HepG2 (cell line): Measurements from ENCODE around the gene HSF4. TPM values are rescaled to one million over a fixed set of nuclear protein-coding genes. Genes with fewer than 3 reads are reported as not detected.
A peak's percentile ranks its signal among the peaks of the same experiment; 100 is the strongest.

Experiments
- ATAC-seq: fragments of 200-7000 bp; cut with Tn5 transposase; 3 replicates; pipeline ENCODE4 v1.9.1; 2020; ENCODE audit warnings: mild to moderate bottlenecking, moderate library complexity
- BruUV-seq: library from RNA; stranded (reverse); fragments of 400-500 nt; replicated peaks from 2 replicates; lab custom pipeline; 2021; lab: Mats Ljungman, UMichigan
- CTCF ChIA-PET: fragments of 300-600 bp; formaldehyde crosslinking; extraction: SDS; loops from one replicate; lab custom pipeline; 2021; ENCODE audit warnings: low total read pairs, inconsistent platforms, low intra/inter-chr PET ratio; lab: Yijun Ruan, JAX
- POLR2A ChIA-PET: fragments of 350-600 bp; sonication (Branson Sonifier 250); formaldehyde crosslinking; loops from one replicate; lab custom pipeline; 2020; ENCODE audit warnings: antibody characterized with exemption, inconsistent platforms; lab: Yijun Ruan, JAX
- DNase-seq: peaks from one replicate; pipeline ENCODE4 v3.0.0-alpha.2; 2015; ENCODE audit warnings: low spot score
- FAIRE-seq: peaks from 3 replicates; lab custom pipeline; 2011; peaks lifted over from hg19 to GRCh38; lab: Jason Lieb, UNC
- H2AFZ ChIP-seq: one replicate; pipeline ENCODE4 v1.6.1; 2011; ENCODE audit warnings: low read length, inconsistent platforms
- H3K27ac ChIP-seq: fragments of 300-600 bp; 3 replicates; pipeline ENCODE4 v1.8.0; 2011; ENCODE audit warnings: mixed run types, mild to moderate bottlenecking, mixed read lengths, low read length, inconsistent platforms; ENCODE audit not compliant: insufficient read depth; ENCODE audit errors: extremely low read length
- H3K27me3 ChIP-seq, 2 experiments: fragments of 200-600 bp in 1 of 2; 2 replicates in 1 of 2; 3 replicates in 1 of 2; pipeline versions ENCODE4 v1.6.0 to v1.8.0; 2011; ENCODE audit warnings: low read length in 2 of 2, mild to moderate bottlenecking in 2 of 2, moderate library complexity in 2 of 2, inconsistent platforms in 1 of 2; ENCODE audit not compliant: insufficient read depth in 2 of 2, control insufficient read depth in 1 of 2
- H3K36me3 ChIP-seq, 2 experiments: fragments of 200-600 bp in 1 of 2; replicated peaks in 1 of 2; 2 replicates in 1 of 2; 3 replicates in 1 of 2; pipeline versions ENCODE4 v1.5.1 to v1.8.0; 2011; ENCODE audit warnings: low read length in 2 of 2, inconsistent platforms in 1 of 2; ENCODE audit not compliant: insufficient read depth in 2 of 2, control insufficient read depth in 1 of 2
- H3K4me1 ChIP-seq: 2 replicates; pipeline ENCODE4 v1.5.1; 2012; ENCODE audit warnings: low read length, inconsistent platforms; ENCODE audit not compliant: insufficient read depth
- H3K4me2 ChIP-seq: 2 replicates; pipeline ENCODE4 v1.6.0; 2011; ENCODE audit warnings: low read depth, low read length, inconsistent platforms
- H3K4me3 ChIP-seq, 3 experiments: fragments of 200-600 bp in 1 of 3; sonication (generic), shearing (Covaris generic) in 1 of 3; replicated peaks in 1 of 3; 2 replicates each; pipeline ENCODE4 v1.5.1; 2011 to 2016; ENCODE audit warnings: low read length in 3 of 3, inconsistent platforms in 2 of 3, low read depth in 2 of 3, mild to moderate bottlenecking in 2 of 3, control low read depth in 1 of 3, mixed read lengths in 1 of 3; ENCODE audit not compliant: insufficient read depth in 1 of 3
- H3K79me2 ChIP-seq: one replicate; pipeline ENCODE4 v1.6.1; 2011; ENCODE audit warnings: low read length, inconsistent platforms; ENCODE audit not compliant: insufficient read depth
- H3K9ac ChIP-seq: 2 replicates; pipeline ENCODE4 v1.6.0; 2011; ENCODE audit warnings: mild to moderate bottlenecking, low read depth, low read length, inconsistent platforms; ENCODE audit not compliant: insufficient read depth
- H3K9me3 ChIP-seq: 2 replicates; pipeline ENCODE4 v1.5.1; 2012; ENCODE audit warnings: mild to moderate bottlenecking, low read length
- H4K20me1 ChIP-seq: 2 replicates; pipeline ENCODE4 v1.6.0; 2011; ENCODE audit warnings: inconsistent platforms, mild to moderate bottlenecking, low read length, moderate library complexity; ENCODE audit not compliant: insufficient read depth
- HOXA9 ChIP-seq: sonication (generic); formaldehyde crosslinking; IDR thresholded peaks from 2 replicates; pipeline ENCODE4 v1.8.1; 2022; ENCODE audit warnings: missing genetic modification reagents, mild to moderate bottlenecking, moderate library complexity, borderline replicate concordance
- HOXD1 ChIP-seq: sonication (generic); formaldehyde crosslinking; IDR thresholded peaks from 2 replicates; pipeline ENCODE4 v1.5.0; 2020; ENCODE audit warnings: missing genetic modification reagents
- PTBP1 ChIP-seq: fragments of 200-400 bp; formaldehyde crosslinking; IDR thresholded peaks from 2 replicates; pipeline ENCODE4 v1.6.1; 2018; ENCODE audit warnings: low read length, low read depth; ENCODE audit not compliant: poor library complexity, severe bottlenecking
- REPIN1 ChIP-seq: sonication (generic); formaldehyde crosslinking; IDR thresholded peaks from 2 replicates; pipeline ENCODE4 v1.8.0; 2022; ENCODE audit warnings: missing genetic modification reagents, low read depth, mild to moderate bottlenecking, borderline replicate concordance
- TBP ChIP-seq: sonication (generic); formaldehyde crosslinking; IDR thresholded peaks from 2 replicates; pipeline ENCODE4 v1.5.0; 2020; ENCODE audit warnings: missing genetic modification reagents
- TEF ChIP-seq: sonication (generic); formaldehyde crosslinking; IDR thresholded peaks from 2 replicates; pipeline ENCODE4 v1.5.0; 2020; ENCODE audit warnings: missing genetic modification reagents
- U2AF1 ChIP-seq: fragments of 200-400 bp; formaldehyde crosslinking; optimal IDR thresholded peaks from 2 replicates; pipeline ENCODE3; 2017; ENCODE audit warnings: mild to moderate bottlenecking, low read depth, low read length
- ZFP41 ChIP-seq: sonication (generic); formaldehyde crosslinking; IDR thresholded peaks from 2 replicates; pipeline ENCODE4 v1.4.0; 2020; ENCODE audit warnings: mild to moderate bottlenecking, missing genetic modification reagents, borderline replicate concordance
- ZMYM4 ChIP-seq: sonication (generic); formaldehyde crosslinking; IDR thresholded peaks from 2 replicates; pipeline ENCODE4 v1.8.1; 2023; ENCODE audit warnings: mild to moderate bottlenecking, missing genetic modification reagents
- ZNF407 ChIP-seq: sonication (generic); formaldehyde crosslinking; IDR thresholded peaks from one replicate; pipeline ENCODE4 v1.5.1; 2020; ENCODE audit warnings: mild to moderate bottlenecking, missing genetic modification reagents; ENCODE audit errors: not compliant biosample characterization
- ZNF513 ChIP-seq: sonication (generic); formaldehyde crosslinking; conservative IDR thresholded peaks from 2 replicates; pipeline ENCODE4 v1.5.0; 2020; ENCODE audit warnings: missing genetic modification reagents
- ZNF619 ChIP-seq: sonication (generic); formaldehyde crosslinking; IDR thresholded peaks from 2 replicates; pipeline ENCODE4 v1.4.0; 2020; ENCODE audit warnings: mild to moderate bottlenecking, missing genetic modification reagents
- WGBS: methylation state at CpG from one replicate; pipeline ENCODE4 v1.1.6; 2017; ENCODE audit warnings: low lambda C conversion rate; 5-methylcytosine and 5-hydroxymethylcytosine counted together
- in situ Hi-C: cut with HindIII; loops from 2 replicates; pipeline ENCODE4 v1.10.0; 2017; ENCODE audit warnings: low pct_unique_long_range_greater_than_20kb; ENCODE audit not compliant: extremely low pct_ligation_motif_present
- intact Hi-C: fragments of 100-400 bp; cut with micrococcal nuclease; formaldehyde crosslinking; loops from one replicate; pipeline ENCODE4 v1.10.0; 2022; ENCODE audit not compliant: unreplicated experiment
- polyA plus RNA-seq, 8 experiments: library from polyadenylated mRNA; depleted of rRNA in 3 of 8; stranded (reverse) in 7 of 8; unstranded in 1 of 8; fragments of >200 nt; fragmentation: Illumina TruSeq in 4 of 8; extraction: Trizol in 4 of 8; gene quantifications; 2 replicates each; pipeline versions ENCODE4 v1.2.1 to v1.2.3, GENCODE V29; 2011 to 2016; ENCODE audit warnings: low read depth in 4 of 8, missing spikeins in 1 of 8, mixed read lengths in 1 of 8; ENCODE audit not compliant: insufficient read depth in 1 of 8
- total RNA-seq, 5 experiments: library from RNA; depleted of rRNA; stranded (reverse); fragments of >200 nt; fragmentation: Illumina TruSeq; extraction: Trizol; gene quantifications; 2 replicates each; pipeline ENCODE4 v1.2.3, GENCODE V29; 2016; ENCODE audit warnings: low read depth in 1 of 5

The HSF4 gene
- total and polyA plus RNA-seq, 2 of the 13 experiments (the other 11 are each of a cell fraction or from before 2014, with no cell fraction given), result 3.5 to 16.9 TPM

- no peak overlapping the region for H3K27ac ChIP-seq
- in situ Hi-C loops, result loop anchor here (5.0 kb wide), 1 partner anchor 208 kb away; no protein-coding TSS in a partner anchor
- H3K79me2 ChIP-seq, result no peaks in the 10 kb centered on the region
- H3K4me1 ChIP-seq, result peaks cover 48% of the 10 kb centered on the region
- ATAC-seq (peak; percentile 70), FAIRE-seq (peak; percentile 94), DNase-seq (peak; percentile 86)
- peak overlapping the region; percentile 96 for H3K4me2 ChIP-seq
- H3K9ac ChIP-seq, result peak overlapping the region; percentile 93; the same call in 1 of the 2 replicates
- 36% methylated on average over 34 of the region's 43 CpGs for WGBS
- H3K9me3 ChIP-seq, result no peaks in the 10 kb centered on the region
- ChIA-PET CTCF (interaction anchor here (0.8 to 2.7 kb wide), 8 partner anchors 11 to 290 kb away, joined by 3 to 28 read pairs (median 4); no protein-coding TSS in a partner anchor), POLR2A (interaction anchor here (1.0 to 2.8 kb wide), 8 partner anchors 12 to 167 kb away, joined by 4 to 18 read pairs (median 6); partner anchors contain the start of genes CBFB, FHOD1, NOL3 and TMEM208)
- no peaks in the 10 kb centered on the region for H3K36me3 ChIP-seq
- peak overlapping the region in 2 of 3 experiments; percentile 82 to 98; a peak in 4 of 6 replicates for H3K4me3 ChIP-seq
- BruUV-seq, result no TSS peak
- intact Hi-C loops, result loop anchor here (1.0 to 5.0 kb wide), 3 partner anchors 42 to 208 kb away; partner anchors contain the start of gene TMEM208
- H2AFZ ChIP-seq, result no peak overlapping the region
- no peaks in the 10 kb centered on the region for H4K20me1 ChIP-seq
- H3K27me3 ChIP-seq, result peaks cover 7 to 10% of the 10 kb centered on the region in 2 experiments; a peak in 2 of 5 replicates
- TF ChIP-seq HOXA9 (CRISPR knock-in tag) (peak; percentile 84), TEF (CRISPR knock-in tag) (0 out of 2 replicates have a peak, but pooled peaks have one; percentile 29), ZNF619 (CRISPR knock-in tag) (0 out of 2 replicates have a peak, but pooled peaks have one; percentile 60), PTBP1 (peak; percentile 71), U2AF1 (no peak), REPIN1 (CRISPR knock-in tag) (peak; percentile 90; the same call in 1 of the 2 replicates), ZMYM4 (CRISPR knock-in tag) (peak; percentile 79), ZNF513 (CRISPR knock-in tag) (0 out of 2 replicates have a peak, but pooled peaks have one; percentile 72), TBP (CRISPR knock-in tag) (no peak), ZFP41 (0 out of 2 replicates have a peak, but pooled peaks have one; percentile 27), ZNF407 (CRISPR knock-in tag) (peak; percentile 45), HOXD1 (peak; percentile 35; the same call in 1 of the 2 replicates)
Measured at GRCh38 chr16:67184995-67185650, 20.6 kb downstream of the HSF4 start.
